NB4 (cell line): ENCODE data around the gene TMEM150B.

Experiments
- MYC ChIP-seq: IDR thresholded peaks from 2 replicates; pipeline ENCODE4 v1.6.1; 2011; ENCODE audit warnings: low read depth, low read length
- POLR2A ChIP-seq: IDR thresholded peaks from 2 replicates; pipeline ENCODE4 v1.6.1; 2011; ENCODE audit warnings: mild to moderate bottlenecking; ENCODE audit not compliant: insufficient read length; ENCODE audit errors: extremely low read depth
- TF ChIP-seq, protein P1 (sequence below): IDR thresholded peaks from one replicate; pipeline ENCODE4 v1.5.1; 2012; ENCODE audit warnings: low read depth, low read length
- TF ChIP-seq, protein P2 (sequence below): IDR thresholded peaks from 2 replicates; pipeline ENCODE4 v1.6.1; 2011; ENCODE audit warnings: low read depth, low read length

DNA sequence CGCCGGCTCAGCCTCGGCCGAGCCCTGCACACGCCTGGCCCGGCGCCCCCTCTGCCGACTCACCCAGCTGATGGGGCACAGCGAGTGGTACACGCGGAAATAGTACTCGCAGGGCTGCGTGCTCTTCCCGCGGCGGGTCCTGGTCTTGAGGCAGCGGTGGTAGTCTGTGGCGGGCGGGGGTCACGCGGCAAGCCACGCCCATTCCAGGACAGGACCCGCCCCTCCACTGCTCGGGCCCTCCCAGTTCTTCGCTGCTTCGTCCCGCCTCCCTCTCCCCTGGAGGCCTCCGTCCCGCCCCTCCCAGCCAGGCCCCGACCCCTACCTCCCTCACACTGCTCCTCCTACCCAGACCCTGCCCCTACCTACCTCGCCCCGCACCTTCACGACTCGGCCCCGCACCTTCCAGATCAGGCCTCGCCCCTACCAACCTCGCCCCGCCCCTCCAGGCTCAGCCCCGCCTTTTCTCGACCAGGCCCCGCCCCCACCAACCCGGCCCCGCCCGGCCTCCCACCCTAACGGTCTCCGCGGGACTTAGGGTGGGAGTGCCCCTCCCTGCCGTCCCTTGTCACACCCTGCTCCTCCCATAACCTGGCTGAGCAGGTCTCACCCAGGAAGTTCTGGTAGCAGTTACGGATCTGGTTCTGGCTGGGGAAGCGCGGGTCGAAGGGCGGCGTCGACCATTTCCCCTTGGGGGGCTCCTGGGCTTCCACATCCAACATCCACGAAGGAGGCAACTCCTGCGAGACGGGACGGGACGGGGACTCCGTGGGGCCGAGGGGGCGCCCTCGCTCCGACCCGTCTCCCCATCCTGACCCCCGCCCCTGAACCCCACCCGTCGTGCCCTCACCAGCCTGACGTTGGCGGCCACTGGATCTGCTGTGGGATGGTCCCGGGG, 28.9 kb upstream of the TMEM150B start:
- no peak for TF ChIP-seq POLR2A
- TF ChIP-seq, protein P1, sequence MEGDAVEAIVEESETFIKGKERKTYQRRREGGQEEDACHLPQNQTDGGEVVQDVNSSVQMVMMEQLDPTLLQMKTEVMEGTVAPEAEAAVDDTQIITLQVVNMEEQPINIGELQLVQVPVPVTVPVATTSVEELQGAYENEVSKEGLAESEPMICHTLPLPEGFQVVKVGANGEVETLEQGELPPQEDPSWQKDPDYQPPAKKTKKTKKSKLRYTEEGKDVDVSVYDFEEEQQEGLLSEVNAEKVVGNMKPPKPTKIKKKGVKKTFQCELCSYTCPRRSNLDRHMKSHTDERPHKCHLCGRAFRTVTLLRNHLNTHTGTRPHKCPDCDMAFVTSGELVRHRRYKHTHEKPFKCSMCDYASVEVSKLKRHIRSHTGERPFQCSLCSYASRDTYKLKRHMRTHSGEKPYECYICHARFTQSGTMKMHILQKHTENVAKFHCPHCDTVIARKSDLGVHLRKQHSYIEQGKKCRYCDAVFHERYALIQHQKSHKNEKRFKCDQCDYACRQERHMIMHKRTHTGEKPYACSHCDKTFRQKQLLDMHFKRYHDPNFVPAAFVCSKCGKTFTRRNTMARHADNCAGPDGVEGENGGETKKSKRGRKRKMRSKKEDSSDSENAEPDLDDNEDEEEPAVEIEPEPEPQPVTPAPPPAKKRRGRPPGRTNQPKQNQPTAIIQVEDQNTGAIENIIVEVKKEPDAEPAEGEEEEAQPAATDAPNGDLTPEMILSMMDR, result no peak
- TF ChIP-seq, protein P2, sequence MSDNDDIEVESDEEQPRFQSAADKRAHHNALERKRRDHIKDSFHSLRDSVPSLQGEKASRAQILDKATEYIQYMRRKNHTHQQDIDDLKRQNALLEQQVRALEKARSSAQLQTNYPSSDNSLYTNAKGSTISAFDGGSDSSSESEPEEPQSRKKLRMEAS, result no peak
- TF ChIP-seq MYC, result no peak
